ENCODE data around the gene RANBP1. TPM values are rescaled to one million over a fixed set of nuclear protein-coding genes. Genes with fewer than 3 reads are reported as not detected.
A peak's percentile ranks its signal among the peaks of the same experiment; 100 is the strongest.

Gene RANBP1
- total and polyA plus RNA-seq, 12 donors, result 63.3 to 346 (median 126) TPM

GRCh38 chr22:20123366-20124082 lies 7.6 kb downstream of the RANBP1 start:
- no peaks in the 10 kb centered on the region for H3K9me3 ChIP-seq (replicated peaks in 1 of 3)
- peaks cover 0 to 42% of the 10 kb centered on the region in 2 donors for H3K36me3 ChIP-seq (replicated peaks in 1 of 2)
- no peak overlapping the region for H3K27ac ChIP-seq
- no peak overlapping the region for H3K4me3 ChIP-seq
- 94 to 100% (median 96%) methylated on average over 7 to 13 of the region's 13 CpGs for WGBS, 4 donors
- intact Hi-C loops (cut with DNase I), result loop anchor here in 1 of 2 donors (5.0 kb wide), 1 partner anchor 151 kb away; no protein-coding TSS in a partner anchor
- peaks cover 15 to 26% of the 10 kb centered on the region in 2 donors for H3K4me1 ChIP-seq (replicated peaks in 1 of 2)
- DNase-seq, result no peak
- H3K27me3 ChIP-seq, result no peaks in the 10 kb centered on the region
- no peak for TF ChIP-seq POLR2A (IDR thresholded peaks at IDR 0.05)
- TF ChIP-seq CTCF (IDR thresholded peaks at IDR 0.05), result no peak

- TF ChIP-seq CTCF (IDR thresholded peaks at IDR 0.05) (no peak), POLR2A (IDR thresholded peaks at IDR 0.05) (no peak)
- Histone ChIP-seq H3K9me3 (replicated peaks in 1 of 3) (no peaks in the 10 kb centered on the region), H3K27ac (no peak overlapping the region), H3K4me3 (no peak overlapping the region), H3K36me3 (replicated peaks in 1 of 2) (peaks cover 0 to 40% of the 10 kb centered on the region in 2 donors), H3K4me1 (replicated peaks in 1 of 2) (peaks cover 12 to 19% of the 10 kb centered on the region in 2 donors), H3K27me3 (no peaks in the 10 kb centered on the region)
- intact Hi-C loops (cut with DNase I), result loop anchor here in 1 of 2 donors (5.0 kb wide), 1 partner anchor 152 kb away; no protein-coding TSS in a partner anchor
- 80 to 96% (median 91%) methylated on average over 3 to 11 of the region's 11 CpGs for WGBS, 4 donors
- no peak for DNase-seq
Observed at GRCh38 chr22:20124083-20124787, 8.3 kb downstream of the RANBP1 start.

- peaks cover 0 to 27% of the 10 kb centered on the region in 2 donors for H3K36me3 ChIP-seq (replicated peaks in 1 of 2)
- intact Hi-C loops (cut with DNase I), result no loop called here
- H3K4me3 ChIP-seq, result no peak overlapping the region
- H3K9me3 ChIP-seq (replicated peaks in 1 of 3), result no peaks in the 10 kb centered on the region
- peak; percentile 69 to 91 (median 84) for DNase-seq
- peak in 1 of 2 donors; percentile 61 for TF ChIP-seq POLR2A (IDR thresholded peaks at IDR 0.05)
- TF ChIP-seq CTCF (IDR thresholded peaks at IDR 0.05), result peak in 4 of 6 experiments; percentile 38 to 46 (median 42)
- peak overlapping the region in 4 of 5 donors; percentile 39 to 80 (median 72) for H3K27ac ChIP-seq
- H3K27me3 ChIP-seq, result no peaks in the 10 kb centered on the region
- H3K4me1 ChIP-seq (replicated peaks in 1 of 2), result peaks cover 12 to 14% of the 10 kb centered on the region in 2 donors
- WGBS, 4 donors, result 68 to 89% (median 78%) methylated on average over 8 to 32 of the region's 32 CpGs
Observed at GRCh38 chr22:20125201-20126174, 9.6 kb downstream of the RANBP1 start.

Data from adrenal gland (tissue), 12 donors.